ENCODE data around the gene HOXD1.

GRCh38 chr2:176199902-176200301 lies 11.4 kb downstream of the HOXD1 start:
- no peak for TF ChIP-seq CTCF (IDR thresholded peaks at IDR 0.05)
- no peak for TF ChIP-seq POLR2A (IDR thresholded peaks at IDR 0.05)
- TF ChIP-seq POLR2AphosphoS5 (IDR thresholded peaks at IDR 0.05; ENCODE audit: insufficient read depth in 1 of 2, low read depth in 1 of 2) = no peak

All from vagina (tissue), 2 donors.